Natural killer cell (primary cell): ENCODE results near the gene ACTR2. TPM values are rescaled to one million over a fixed set of nuclear protein-coding genes. Genes with fewer than 3 reads are reported as not detected.

Experiments
- ATAC-seq, 3 donors: fragments of 150-1000 bp in 2 of 3; fragments of 200-7000 bp in 1 of 3; cut with Tn5 transposase; 1 replicate in 1 of 3; 2 replicates in 2 of 3; pipeline ENCODE4 v1.10.0; 2021; ENCODE audit warnings: mild to moderate bottlenecking in 2 of 3, moderate library complexity in 2 of 3
- DNase-seq, 2 donors: peaks; one replicate each; pipeline versions ENCODE4 v3.0.0 to v3.0.0-alpha.2; 2013 to 2021; ENCODE audit warnings: mixed read lengths in 1 of 2
- H3K27ac ChIP-seq: one replicate; pipeline ENCODE4 v1.5.1; 2013; ENCODE audit warnings: mild to moderate bottlenecking, low read length
- H3K27me3 ChIP-seq: one replicate; pipeline ENCODE4 v1.6.1; 2013; ENCODE audit warnings: low read length; ENCODE audit not compliant: control insufficient read depth, insufficient read depth
- H3K36me3 ChIP-seq: one replicate; pipeline ENCODE4 v1.6.1; 2013; ENCODE audit warnings: low read length; ENCODE audit not compliant: control insufficient read depth, insufficient read depth
- H3K4me1 ChIP-seq: one replicate; pipeline ENCODE4 v1.6.1; 2013; ENCODE audit warnings: low read length; ENCODE audit not compliant: control insufficient read depth, insufficient read depth
- H3K4me3 ChIP-seq: one replicate; pipeline ENCODE4 v1.5.1; 2013; ENCODE audit warnings: low read length
- H3K9me3 ChIP-seq: one replicate; pipeline ENCODE4 v1.6.1; 2013; ENCODE audit warnings: low read length; ENCODE audit not compliant: control insufficient read depth, insufficient read depth
- H3K27ac Mint-ChIP-seq, 2 donors: one replicate each; pipeline ENCODE4 v1.8.0; 2022; ENCODE audit warnings: mild to moderate bottlenecking in 2 of 2, mixed read lengths in 2 of 2, moderate library complexity in 1 of 2
- H3K27me3 Mint-ChIP-seq, 2 donors: one replicate each; pipeline ENCODE4 v1.8.0; 2022; ENCODE audit warnings: low read depth in 2 of 2, mixed read lengths in 2 of 2
- H3K36me3 Mint-ChIP-seq: one replicate; pipeline ENCODE4 v1.8.0; 2022; ENCODE audit warnings: mixed read lengths
- H3K4me1 Mint-ChIP-seq, 2 donors: one replicate each; pipeline ENCODE4 v1.8.0; 2022; ENCODE audit warnings: mixed read lengths in 2 of 2
- H3K4me3 Mint-ChIP-seq: one replicate; pipeline ENCODE4 v1.8.0; 2022; ENCODE audit warnings: mild to moderate bottlenecking, moderate library complexity, mixed read lengths
- H3K9me3 Mint-ChIP-seq, 2 donors: one replicate each; pipeline ENCODE4 v1.8.0; 2022; ENCODE audit warnings: mixed read lengths in 2 of 2
- WGBS: methylation state at CpG from one replicate; pipeline ENCODE4 v1.1.7; 2013; ENCODE audit warnings: missing lambda C conversion rate; ENCODE audit not compliant: insufficient coverage; 5-methylcytosine and 5-hydroxymethylcytosine counted together
- intact Hi-C: fragments of 100-400 bp; cut with micrococcal nuclease; formaldehyde crosslinking; loops from one replicate; pipeline ENCODE4 v1.14.2; 2022
- total RNA-seq, 4 donors: library from RNA; stranded (reverse); fragments of 120-200 nt in 1 of 4; gene quantifications; one replicate each; pipeline versions ENCODE4 v1.2.3 to v1.2.4, GENCODE V29; 2013 to 2022
- TF ChIP-seq, protein P1 (sequence below): fragments of 200-600 bp; IDR thresholded peaks from one replicate; pipeline ENCODE4 v1.8.0; 2022; ENCODE audit warnings: antibody characterized with exemption

ACTR2 gene
- total RNA-seq, 3 donors from 2014 or later (not counting 1 experiment from before 2014, with no cell fraction given) = 346 to 404 (median 403) TPM

GRCh38 chr2:65309699-65310098 is 82.1 kb downstream of the ACTR2 start:
- 86% methylated on average over 8 of the region's 8 CpGs for WGBS
- TF ChIP-seq, protein P1, sequence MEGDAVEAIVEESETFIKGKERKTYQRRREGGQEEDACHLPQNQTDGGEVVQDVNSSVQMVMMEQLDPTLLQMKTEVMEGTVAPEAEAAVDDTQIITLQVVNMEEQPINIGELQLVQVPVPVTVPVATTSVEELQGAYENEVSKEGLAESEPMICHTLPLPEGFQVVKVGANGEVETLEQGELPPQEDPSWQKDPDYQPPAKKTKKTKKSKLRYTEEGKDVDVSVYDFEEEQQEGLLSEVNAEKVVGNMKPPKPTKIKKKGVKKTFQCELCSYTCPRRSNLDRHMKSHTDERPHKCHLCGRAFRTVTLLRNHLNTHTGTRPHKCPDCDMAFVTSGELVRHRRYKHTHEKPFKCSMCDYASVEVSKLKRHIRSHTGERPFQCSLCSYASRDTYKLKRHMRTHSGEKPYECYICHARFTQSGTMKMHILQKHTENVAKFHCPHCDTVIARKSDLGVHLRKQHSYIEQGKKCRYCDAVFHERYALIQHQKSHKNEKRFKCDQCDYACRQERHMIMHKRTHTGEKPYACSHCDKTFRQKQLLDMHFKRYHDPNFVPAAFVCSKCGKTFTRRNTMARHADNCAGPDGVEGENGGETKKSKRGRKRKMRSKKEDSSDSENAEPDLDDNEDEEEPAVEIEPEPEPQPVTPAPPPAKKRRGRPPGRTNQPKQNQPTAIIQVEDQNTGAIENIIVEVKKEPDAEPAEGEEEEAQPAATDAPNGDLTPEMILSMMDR = no peak
- Histone ChIP-seq H3K36me3 (no peaks in the 10 kb centered on the region), H3K27me3 (no peaks in the 10 kb centered on the region), H3K9me3 (no peaks in the 10 kb centered on the region), H3K27ac (no peak overlapping the region), H3K4me1 (no peaks in the 10 kb centered on the region), H3K4me3 (no peak overlapping the region)
- Mint-ChIP-seq H3K36me3 (peaks cover 7% of the 10 kb centered on the region), H3K27ac (no peak overlapping the region), H3K27me3 (no peaks in the 10 kb centered on the region), H3K4me1 (no peaks in the 10 kb centered on the region), H3K9me3 (no peaks in the 10 kb centered on the region), H3K4me3 (no peak overlapping the region)
- intact Hi-C loops = no loop called here
- DNase-seq (no peak), ATAC-seq (no peak)

- Mint-ChIP-seq H3K4me1 (no peaks in the 10 kb centered on the region), H3K9me3 (no peaks in the 10 kb centered on the region), H3K36me3 (peaks cover 7% of the 10 kb centered on the region), H3K27me3 (no peaks in the 10 kb centered on the region), H3K27ac (no peak overlapping the region), H3K4me3 (no peak overlapping the region)
- Histone ChIP-seq H3K9me3 (no peaks in the 10 kb centered on the region), H3K27ac (no peak overlapping the region), H3K36me3 (no peaks in the 10 kb centered on the region), H3K4me1 (no peaks in the 10 kb centered on the region), H3K4me3 (no peak overlapping the region), H3K27me3 (no peaks in the 10 kb centered on the region)
- ATAC-seq (no peak), DNase-seq (no peak)
- intact Hi-C loops = no loop called here
- TF ChIP-seq, protein P1 = no peak
- 95% methylated on average over 5 of the region's 6 CpGs for WGBS
Measured at GRCh38 chr2:65311049-65311448, 83.4 kb downstream of the ACTR2 start.

- DNase-seq = no peak
- H3K27ac Mint-ChIP-seq = no peak overlapping the region
- no peaks in the 10 kb centered on the region for H3K36me3 ChIP-seq
- no peaks in the 10 kb centered on the region for H3K9me3 Mint-ChIP-seq
- no peaks in the 10 kb centered on the region for H3K4me1 Mint-ChIP-seq
- no peak overlapping the region for H3K27ac ChIP-seq
- TF ChIP-seq, protein P1 = no peak
- H3K27me3 ChIP-seq = no peaks in the 10 kb centered on the region
- WGBS = 93% methylated on average over 7 of the region's 7 CpGs
- no peak for ATAC-seq
- H3K4me3 Mint-ChIP-seq = no peak overlapping the region
- no peaks in the 10 kb centered on the region for H3K9me3 ChIP-seq
- no peak overlapping the region for H3K4me3 ChIP-seq
- no peaks in the 10 kb centered on the region for H3K4me1 ChIP-seq
- H3K36me3 Mint-ChIP-seq = peaks cover 7% of the 10 kb centered on the region
- no peaks in the 10 kb centered on the region for H3K27me3 Mint-ChIP-seq
- intact Hi-C loops = no loop called here
Measured at GRCh38 chr2:65311596-65311995, 84.0 kb downstream of the ACTR2 start.
